GM23338 (cell line): ENCODE data around the gene INPP5D. TPM values are rescaled to one million over a fixed set of nuclear protein-coding genes. Genes with fewer than 3 reads are reported as not detected.
A peak's percentile ranks its signal among the peaks of the same experiment; 100 is the strongest.

Source experiments
- ATAC-seq: fragments of 200-7000 bp; cut with Tn5 transposase; 3 replicates; pipeline ENCODE4 v1.9.1; 2020
- DNase-seq: peaks from one replicate; pipeline ENCODE4 v3.0.0-alpha.2; 2015; ENCODE audit warnings: low spot score
- H2AFZ ChIP-seq: fragments of 200-600 bp; sonication (generic); 2 replicates; pipeline ENCODE4 v1.8.0; 2016; ENCODE audit warnings: antibody characterized with exemption, mild to moderate bottlenecking, moderate library complexity
- H3F3A ChIP-seq: fragments of 200-600 bp; sonication (generic); replicated peaks from 2 replicates; pipeline ENCODE4 v1.8.0; 2017; ENCODE audit warnings: antibody characterized with exemption, mixed run types, low read depth
- H3K27ac ChIP-seq: fragments of 200-600 bp; sonication (generic); 2 replicates; pipeline ENCODE4 v1.6.1; 2016; ENCODE audit warnings: low read depth
- H3K27me3 ChIP-seq: fragments of 200-600 bp; sonication (generic); 2 replicates; pipeline ENCODE4 v1.8.0; 2016; ENCODE audit warnings: mild to moderate bottlenecking, mixed run types, moderate library complexity; ENCODE audit not compliant: insufficient read depth
- H3K36me3 ChIP-seq: fragments of 200-600 bp; sonication (generic); 2 replicates; pipeline ENCODE4 v1.8.0; 2016; ENCODE audit warnings: mild to moderate bottlenecking; ENCODE audit not compliant: insufficient read depth
- H3K4me1 ChIP-seq: fragments of 200-600 bp; sonication (generic); 2 replicates; pipeline ENCODE4 v1.8.0; 2016; ENCODE audit warnings: mild to moderate bottlenecking, moderate library complexity; ENCODE audit not compliant: insufficient read depth
- H3K4me2 ChIP-seq: fragments of 200-600 bp; sonication (generic); 2 replicates; pipeline ENCODE4 v1.7.1; 2017; ENCODE audit warnings: mixed run types
- H3K4me3 ChIP-seq: fragments of 200-600 bp; sonication (generic); 2 replicates; pipeline ENCODE4 v1.6.1; 2016; ENCODE audit warnings: mixed run types
- H3K79me2 ChIP-seq: fragments of 200-600 bp; sonication (generic); replicated peaks from 2 replicates; pipeline ENCODE4 v1.8.0; 2017; ENCODE audit warnings: mild to moderate bottlenecking; ENCODE audit not compliant: insufficient read depth
- H3K9me2 ChIP-seq: fragments of 200-600 bp; sonication (generic); 2 replicates; pipeline ENCODE4 v1.8.0; 2017; ENCODE audit not compliant: insufficient read depth
- H4K20me1 ChIP-seq: fragments of 200-600 bp; sonication (generic); replicated peaks from 2 replicates; pipeline ENCODE4 v1.8.0; 2017; ENCODE audit warnings: mild to moderate bottlenecking; ENCODE audit not compliant: insufficient read depth
- H3K27ac Mint-ChIP-seq: 2 replicates; pipeline ENCODE4 v1.8.0; 2020; ENCODE audit warnings: inconsistent platforms, mild to moderate bottlenecking, moderate library complexity, mixed read lengths
- H3K27me3 Mint-ChIP-seq: 3 replicates; pipeline ENCODE4 v1.8.0; 2022; ENCODE audit warnings: low read depth, mild to moderate bottlenecking, moderate library complexity, mixed read lengths, inconsistent platforms; ENCODE audit not compliant: insufficient read depth, poor library complexity
- H3K36me3 Mint-ChIP-seq: 3 replicates; pipeline ENCODE4 v1.8.0; 2021; ENCODE audit warnings: low read depth, mild to moderate bottlenecking, inconsistent platforms, moderate library complexity, mixed read lengths
- H3K4me1 Mint-ChIP-seq: 3 replicates; pipeline ENCODE4 v1.8.0; 2020; ENCODE audit warnings: mild to moderate bottlenecking, inconsistent platforms, mixed read lengths
- H3K4me3 Mint-ChIP-seq: 3 replicates; pipeline ENCODE4 v1.8.0; 2021; ENCODE audit warnings: moderate library complexity, mild to moderate bottlenecking, inconsistent platforms, mixed read lengths
- H3K9me3 Mint-ChIP-seq: 3 replicates; pipeline ENCODE4 v1.8.0; 2020; ENCODE audit warnings: moderate library complexity, mild to moderate bottlenecking, inconsistent platforms, mixed read lengths
- CREB1 ChIP-seq: fragments of 250-450 bp; sonication (Bioruptor Pico); IDR thresholded peaks from 2 replicates; pipeline ENCODE4 v1.5.0; 2020; ENCODE audit warnings: low read depth, mild to moderate bottlenecking, moderate library complexity
- CTCF ChIP-seq, 2 experiments: fragments of 200-600 bp in 1 of 2; sonication (generic) in 1 of 2; conservative IDR thresholded peaks; 2 replicates each; pipeline versions ENCODE4 v1.5.1 to v1.6.1; 2016 to 2017; ENCODE audit warnings: antibody characterized with exemption in 2 of 2, low read depth in 2 of 2, mild to moderate bottlenecking in 2 of 2, moderate library complexity in 1 of 2
- ETS1 ChIP-seq: IDR thresholded peaks from 2 replicates; pipeline ENCODE4 v1.6.1; 2016; ENCODE audit warnings: antibody characterized with exemption
- EZH2 ChIP-seq: fragments of 200-600 bp; sonication (generic); IDR thresholded peaks from one replicate; pipeline ENCODE4 v1.8.0; 2017; ENCODE audit warnings: antibody characterized with exemption, mild to moderate bottlenecking, low read depth; ENCODE audit not compliant: unreplicated experiment
- JUNB ChIP-seq: IDR thresholded peaks from one replicate; pipeline ENCODE4 v1.6.1; 2016; ENCODE audit warnings: antibody characterized with exemption; ENCODE audit not compliant: unreplicated experiment
- NANOG ChIP-seq: IDR thresholded peaks from 2 replicates; pipeline ENCODE4 v1.6.1; 2016; ENCODE audit warnings: antibody characterized with exemption, borderline replicate concordance
- REST ChIP-seq: IDR thresholded peaks from one replicate; pipeline ENCODE4 v1.6.1; 2018; ENCODE audit warnings: antibody characterized with exemption; ENCODE audit not compliant: unreplicated experiment
- ZNF462 ChIP-seq: fragments of 250-450 bp; sonication (Bioruptor Pico); IDR thresholded peaks from 2 replicates; pipeline ENCODE4 v1.5.0; 2020; ENCODE audit warnings: mild to moderate bottlenecking, moderate library complexity
- polyA plus RNA-seq: library from polyadenylated mRNA; unstranded; fragments of >200 nt; fragmentation: Nextera tagmentation; extraction: Ambion mirVana; gene quantifications from 2 replicates; pipeline ENCODE4 v1.2.1, GENCODE V29; 2016
- total RNA-seq: library from RNA; depleted of rRNA; stranded (reverse); fragments of >200 nt; shearing (Covaris generic); gene quantifications from 2 replicates; pipeline ENCODE4 v1.2.3, GENCODE V29; 2014

INPP5D gene
- total and polyA plus RNA-seq, 2 experiments from 2014 or later: 6.6 to 8.3 TPM

- TF ChIP-seq ZNF462 (CRISPR knock-in tag) (no peak), CREB1 (CRISPR knock-in tag) (no peak), ETS1 (no peak)
These were observed 150.1 kb downstream of the INPP5D start (continued) for GRCh38 chr2:233210281-233210680.

GRCh38 chr2:233210843-233211547, 150.9 kb downstream of the INPP5D start:
- Mint-ChIP-seq H3K4me1 (peaks cover 35% of the 10 kb centered on the region), H3K36me3 (no peaks in the 10 kb centered on the region; the same call in 2 of the 3 replicates), H3K9me3 (peaks cover 2% of the 10 kb centered on the region; the same call in 1 of the 3 replicates), H3K27ac (no peak overlapping the region), H3K27me3 (peaks cover 20% of the 10 kb centered on the region), H3K4me3 (no peak overlapping the region)
- peaks cover 20% of the 10 kb centered on the region for H3K4me1 ChIP-seq
- H3K9me2 ChIP-seq: no peaks in the 10 kb centered on the region
- no peak for DNase-seq
- H2AFZ ChIP-seq: peak overlapping the region; percentile 89; the same call in 1 of the 2 replicates
- H3K4me3 ChIP-seq: no peak overlapping the region
- no peaks in the 10 kb centered on the region for H3K27me3 ChIP-seq
- no peaks in the 10 kb centered on the region for H4K20me1 ChIP-seq
- H3K36me3 ChIP-seq: no peaks in the 10 kb centered on the region
- no peaks in the 10 kb centered on the region for H3K79me2 ChIP-seq
- H3K4me2 ChIP-seq: no peak overlapping the region
- peak; percentile 7; the same call in 2 of the 3 replicates for ATAC-seq
- no peak overlapping the region for H3K27ac ChIP-seq
- H3F3A ChIP-seq: peaks cover 8% of the 10 kb centered on the region; the same call in 1 of the 2 replicates
- TF ChIP-seq JUNB (no peak), CTCF (conservative IDR thresholded peaks at IDR 0.05; ENCODE audit: low read depth in 2 of 2) (no peak), REST (no peak), NANOG (no peak), EZH2 (no peak)
